Activated CD4-positive, alpha-beta T cell treated with anti-CD3 and anti-CD28 coated beads, Interleukin-2, amount 10 ng/mL, durations not matched to agents 7 days and 5 days (primary cell): ENCODE results near the gene GKAP1. TPM values are rescaled to one million over a fixed set of nuclear protein-coding genes. Genes with fewer than 3 reads are reported as not detected.
"Not testable (repeated sequence)": the region's sequence is repeated elsewhere in the genome, so short reads cannot be mapped to it uniquely, and the experiment has no call there.

ENCODE experiments used
- CTCF ChIA-PET: fragments of 350-600 bp; sonication (Branson Sonifier 250); formaldehyde crosslinking; loops from one replicate; lab custom pipeline; 2021; ENCODE audit warnings: antibody characterized with exemption; lab: Charles Lee
- POLR2A ChIA-PET: fragments of 350-600 bp; sonication (Branson Sonifier 250); formaldehyde crosslinking; loops from one replicate; lab custom pipeline; 2021; ENCODE audit warnings: antibody characterized with exemption; lab: Charles Lee
- DNase-seq: peaks from one replicate; pipeline ENCODE4 v3.0.0-alpha.2; 2020
- H3K27ac Mint-ChIP-seq: one replicate; pipeline ENCODE4 v1.8.0; 2021; ENCODE audit warnings: mild to moderate bottlenecking, moderate library complexity, mixed read lengths
- H3K27me3 Mint-ChIP-seq: one replicate; pipeline ENCODE4 v1.8.0; 2021; ENCODE audit warnings: mixed read lengths
- H3K36me3 Mint-ChIP-seq: one replicate; pipeline ENCODE4 v1.8.0; 2021; ENCODE audit warnings: low read depth, mixed read lengths
- H3K4me1 Mint-ChIP-seq: one replicate; pipeline ENCODE4 v1.8.0; 2021; ENCODE audit warnings: mixed read lengths
- H3K4me3 Mint-ChIP-seq: one replicate; pipeline ENCODE4 v1.8.0; 2021; ENCODE audit warnings: mild to moderate bottlenecking, moderate library complexity, mixed read lengths
- H3K9me3 Mint-ChIP-seq: one replicate; pipeline ENCODE4 v1.8.0; 2021; ENCODE audit warnings: mixed read lengths
- total RNA-seq, 2 experiments: library from RNA; stranded (reverse); gene quantifications; one replicate each; pipeline ENCODE4 v1.2.3, GENCODE V29; 2021

The GKAP1 gene
- total RNA-seq, 2 experiments from 2014 or later = 5.5 to 5.9 TPM

GRCh38 chr9:83715794-83716193, 101.8 kb downstream of the GKAP1 start:
- no peak for DNase-seq
- Mint-ChIP-seq H3K4me1 (no peaks in the 10 kb centered on the region), H3K27me3 (no peaks in the 10 kb centered on the region), H3K4me3 (no peak overlapping the region), H3K9me3 (no peaks in the 10 kb centered on the region), H3K36me3 (no peaks in the 10 kb centered on the region), H3K27ac (no peak overlapping the region)
- ChIA-PET POLR2A (interaction anchor here (0.7 kb wide), 1 partner anchor 77 kb away, joined by 3 read pairs; no protein-coding TSS in a partner anchor), CTCF (no interaction called here)

DNA sequence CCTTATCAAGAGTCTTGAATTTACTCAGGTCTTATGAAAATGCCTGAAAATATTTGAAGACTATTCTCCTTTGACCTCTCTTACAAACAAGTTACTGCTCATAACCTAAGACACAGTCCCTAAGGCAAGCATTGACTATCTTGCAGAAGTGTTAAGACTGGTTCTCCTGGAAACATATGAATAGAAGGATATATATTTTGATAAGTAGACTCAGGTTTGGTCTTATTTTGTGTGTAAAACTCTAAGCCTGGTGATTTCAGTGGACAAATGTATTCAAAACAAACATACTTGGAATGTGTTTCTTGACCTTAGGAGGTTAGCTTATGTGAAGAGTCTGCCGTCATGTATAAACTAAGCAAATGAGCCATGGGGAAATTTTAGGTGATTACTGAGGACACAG, 102.3 kb downstream of the GKAP1 start:
- Mint-ChIP-seq H3K36me3 (no peaks in the 10 kb centered on the region), H3K4me3 (no peak overlapping the region), H3K9me3 (no peaks in the 10 kb centered on the region), H3K27ac (no peak overlapping the region), H3K4me1 (no peaks in the 10 kb centered on the region), H3K27me3 (no peaks in the 10 kb centered on the region)
- ChIA-PET POLR2A (no interaction called here), CTCF (no interaction called here)
- no peak for DNase-seq

DNA sequence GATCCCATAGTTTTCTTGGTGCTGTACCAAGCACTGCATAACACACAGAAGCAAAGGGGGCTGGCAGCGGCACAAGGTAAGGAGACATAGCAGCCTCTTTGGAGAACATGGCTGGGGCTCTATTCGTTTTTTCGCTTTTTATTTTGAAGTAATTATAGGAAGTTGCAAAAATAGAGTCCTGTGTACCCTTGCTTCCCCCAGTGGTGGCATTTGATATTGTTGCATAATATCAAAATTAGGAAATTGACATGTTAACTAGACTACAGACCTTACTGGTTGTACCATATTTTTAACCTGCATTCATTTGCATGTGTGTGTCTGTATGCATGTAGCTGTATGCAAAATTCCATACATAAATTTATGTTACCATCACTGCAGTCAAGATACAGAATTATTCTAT, 103.2 kb downstream of the GKAP1 start:
- H3K27me3 Mint-ChIP-seq = no peaks in the 10 kb centered on the region
- POLR2A ChIA-PET = no interaction called here

GRCh38 chr9:83708515-83709158, 108.9 kb downstream of the GKAP1 start:
- Mint-ChIP-seq H3K9me3 (peaks cover 3% of the 10 kb centered on the region), H3K36me3 (peaks cover 18% of the 10 kb centered on the region), H3K27me3 (no peaks in the 10 kb centered on the region), H3K4me3 (peak overlapping the region; percentile 85), H3K27ac (peak overlapping the region; percentile 100), H3K4me1 (peaks cover 35% of the 10 kb centered on the region)
- CTCF ChIA-PET = interaction anchor here (0.6 to 1.7 kb wide), 5 partner anchors 8 to 29 kb away, joined by 3 to 4 read pairs (median 3); no protein-coding TSS in a partner anchor
- peak; percentile 52 for DNase-seq
- POLR2A ChIA-PET = interaction anchor here (0.6 to 1.7 kb wide), 3 partner anchors 20 to 588 kb away, joined by 3 to 6 read pairs (median 3); no protein-coding TSS in a partner anchor

More for the DNA sequence above, 103.2 kb downstream of the GKAP1 start:
- no peaks in the 10 kb centered on the region for H3K36me3 Mint-ChIP-seq
- H3K9me3 Mint-ChIP-seq = no peaks in the 10 kb centered on the region
- CTCF ChIA-PET = no interaction called here
- H3K27ac Mint-ChIP-seq = no peak overlapping the region
- peaks cover 2% of the 10 kb centered on the region for H3K4me1 Mint-ChIP-seq
- no peak overlapping the region for H3K4me3 Mint-ChIP-seq
- no peak for DNase-seq

DNA sequence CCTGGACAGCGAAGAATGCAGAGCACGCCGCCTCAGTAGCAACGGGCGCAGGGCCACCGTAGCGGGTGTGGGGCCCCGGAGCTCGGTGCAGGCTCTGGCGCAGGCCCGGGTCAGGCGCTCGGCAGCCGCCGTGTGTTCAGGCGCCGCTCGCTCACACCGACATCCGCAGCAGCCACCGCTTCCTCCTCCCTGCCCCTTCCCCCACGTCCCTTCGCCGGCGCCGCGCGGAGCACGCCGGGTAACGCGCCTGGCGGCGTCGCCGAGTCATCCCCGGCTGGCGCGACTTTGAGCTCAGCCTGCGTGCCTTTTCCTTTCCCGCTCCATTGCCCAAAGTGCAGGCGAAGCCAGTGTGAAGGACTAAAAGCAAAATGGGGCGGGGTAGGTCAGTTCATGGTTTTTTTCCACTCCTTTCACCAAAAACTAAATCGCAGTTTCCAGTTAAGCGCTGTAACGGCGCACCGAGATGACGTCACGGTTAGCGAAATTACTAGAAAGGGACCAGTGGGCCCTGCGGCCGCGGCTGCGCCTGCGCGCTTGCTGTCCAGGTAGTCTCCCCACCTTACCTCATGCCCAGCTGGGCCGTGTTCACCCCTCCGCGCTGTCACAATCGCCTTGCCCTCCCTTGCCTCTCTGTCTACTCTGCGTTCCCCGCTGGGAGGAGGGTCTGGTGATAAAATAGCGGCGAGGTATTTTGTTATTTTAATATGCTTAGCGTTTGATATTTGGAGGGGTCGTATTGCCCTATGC, 109.6 kb downstream of the GKAP1 start, which contains the start of gene UBQLN1:
Gene UBQLN1, minus strand, starts transcription at position 191 of the 747 bp plus-strand sequence. CDS start 279 bp downstream, outside the sequence.
- Mint-ChIP-seq H3K27ac (peak within 1 kb of the TSS; percentile 100), H3K4me3 (peak within 1 kb of the TSS; percentile 85), H3K27me3 (no peaks in the 10 kb centered on the region), H3K36me3 (peaks cover 18% of the 10 kb centered on the region), H3K4me1 (peaks cover 37% of the 10 kb centered on the region), H3K9me3 (peaks cover 3% of the 10 kb centered on the region)
- DNase-seq = peak; percentile 92
- POLR2A ChIA-PET = interaction anchor here (0.7 to 1.7 kb wide), 2 partner anchors 19 to 84 kb away, joined by 3 to 6 read pairs; no protein-coding TSS in a partner anchor
- CTCF ChIA-PET = interaction anchor here (0.6 to 1.7 kb wide), 5 partner anchors 9 to 87 kb away, joined by 3 to 4 read pairs (median 3); no protein-coding TSS in a partner anchor

GRCh38 chr9:83707518-83707767, 110.1 kb downstream of the GKAP1 start:
- Mint-ChIP-seq H3K4me3 (peak overlapping the region; percentile 85), H3K27ac (peak overlapping the region; percentile 100), H3K27me3 (no peaks in the 10 kb centered on the region), H3K4me1 (peaks cover 41% of the 10 kb centered on the region), H3K9me3 (peaks cover 3% of the 10 kb centered on the region), H3K36me3 (peaks cover 18% of the 10 kb centered on the region)
- CTCF ChIA-PET = interaction anchor here (0.8 to 1.7 kb wide), 4 partner anchors 9 to 87 kb away, joined by 3 to 4 read pairs (median 4); no protein-coding TSS in a partner anchor
- POLR2A ChIA-PET = interaction anchor here (1.2 to 1.7 kb wide), 2 partner anchors 83 to 273 kb away, joined by 4 to 6 read pairs; partner anchors contain the start of genes HNRNPK and RMI1
- no peak for DNase-seq

- ChIA-PET POLR2A (interaction anchor here (1.2 to 1.7 kb wide), 2 partner anchors 83 to 274 kb away, joined by 4 to 6 read pairs; partner anchors contain the start of genes HNRNPK and RMI1), CTCF (interaction anchor here (0.8 to 1.7 kb wide), 3 partner anchors 18 to 86 kb away, joined by 3 to 4 read pairs (median 4); no protein-coding TSS in a partner anchor)
- H3K4me1 Mint-ChIP-seq = peaks cover 42% of the 10 kb centered on the region
- peak overlapping the region; percentile 85 for H3K4me3 Mint-ChIP-seq
- H3K27ac Mint-ChIP-seq = peak overlapping the region; percentile 100
- peak; percentile 67 for DNase-seq
- peaks cover 18% of the 10 kb centered on the region for H3K36me3 Mint-ChIP-seq
- peaks cover 3% of the 10 kb centered on the region for H3K9me3 Mint-ChIP-seq
- H3K27me3 Mint-ChIP-seq = no peaks in the 10 kb centered on the region
Measured at GRCh38 chr9:83706676-83707517, 110.7 kb downstream of the GKAP1 start.

- Mint-ChIP-seq H3K36me3 (peaks cover 18% of the 10 kb centered on the region), H3K4me3 (peak overlapping the region; percentile 85), H3K4me1 (peaks cover 54% of the 10 kb centered on the region), H3K27ac (peak overlapping the region; percentile 100)
- H3K9me3 Mint-ChIP-seq, DNase-seq, POLR2A ChIA-PET, H3K27me3 Mint-ChIP-seq: not testable (repeated sequence)
- CTCF ChIA-PET = interaction anchor here (0.6 kb wide), 2 partner anchors 20 to 81 kb away, joined by 4 to 9 read pairs; no protein-coding TSS in a partner anchor
Measured at GRCh38 chr9:83705219-83705651, 112.3 kb downstream of the GKAP1 start.

DNA sequence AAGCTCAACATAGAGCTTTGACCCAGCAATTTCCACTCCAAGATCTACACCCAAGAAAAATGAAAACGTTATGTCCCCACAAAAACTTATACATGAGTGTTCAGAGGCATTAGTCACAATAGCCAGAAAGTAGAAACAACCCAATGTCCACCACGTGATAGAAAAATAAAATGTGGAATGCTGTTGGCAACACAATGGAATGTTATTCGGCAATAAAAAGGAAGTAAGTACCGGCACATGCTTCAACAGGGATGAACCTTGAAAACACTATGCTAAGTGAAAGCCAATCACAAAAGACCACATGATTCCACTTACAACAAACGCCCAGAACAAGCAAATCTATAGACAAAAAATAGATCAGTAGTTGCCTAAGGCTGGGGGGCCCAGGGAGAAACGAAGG, 115.8 kb downstream of the GKAP1 start:
- CTCF ChIA-PET = interaction anchor here (0.6 to 2.0 kb wide), 2 partner anchors 11 to 302 kb away, joined by 3 to 6 read pairs; no protein-coding TSS in a partner anchor
- Mint-ChIP-seq H3K4me1 (peaks cover 55% of the 10 kb centered on the region), H3K27ac (no peak overlapping the region), H3K9me3 (peaks cover 3% of the 10 kb centered on the region), H3K27me3 (no peaks in the 10 kb centered on the region), H3K4me3 (no peak overlapping the region), H3K36me3 (peaks cover 24% of the 10 kb centered on the region)
- POLR2A ChIA-PET = no interaction called here
- DNase-seq = no peak

GRCh38 chr9:83701286-83701685, 116.3 kb downstream of the GKAP1 start:
- no peak for DNase-seq

GRCh38 chr9:83699615-83700014, 118.0 kb downstream of the GKAP1 start:
- DNase-seq = no peak
- Mint-ChIP-seq H3K9me3 (no peaks in the 10 kb centered on the region), H3K27ac (peak overlapping the region; percentile 19), H3K27me3 (no peaks in the 10 kb centered on the region), H3K4me3 (no peak overlapping the region), H3K4me1 (peaks cover 40% of the 10 kb centered on the region), H3K36me3 (peaks cover 6% of the 10 kb centered on the region)
- CTCF ChIA-PET = interaction anchor here (0.6 to 1.4 kb wide), 2 partner anchors 9 to 22 kb away, joined by 3 read pairs; partner anchors contain the start of gene UBQLN1
- POLR2A ChIA-PET = no interaction called here

More at GRCh38 chr9:83701286-83701685, 116.3 kb downstream of the GKAP1 start:
- H3K4me1 Mint-ChIP-seq = peaks cover 51% of the 10 kb centered on the region
- no peak overlapping the region for H3K27ac Mint-ChIP-seq
- peaks cover 3% of the 10 kb centered on the region for H3K9me3 Mint-ChIP-seq
- ChIA-PET CTCF (interaction anchor here (0.6 to 2.0 kb wide), 3 partner anchors 8 to 302 kb away, joined by 3 to 6 read pairs (median 3); no protein-coding TSS in a partner anchor), POLR2A (no interaction called here)
- no peak overlapping the region for H3K4me3 Mint-ChIP-seq
- peaks cover 20% of the 10 kb centered on the region for H3K36me3 Mint-ChIP-seq
- no peaks in the 10 kb centered on the region for H3K27me3 Mint-ChIP-seq
